OCI-LY7 (cell line): ENCODE results near the gene LGI4. TPM values are rescaled to one million over a fixed set of nuclear protein-coding genes. Genes with fewer than 3 reads are reported as not detected.

ENCODE experiments used
- BruUV-seq: library from RNA; stranded (reverse); fragments of 400-500 nt; replicated peaks from 2 replicates; lab custom pipeline; 2021; lab: Mats Ljungman, UMichigan
- CTCF ChIA-PET: fragments of 300-600 bp; sonication (Branson Sonifier 250); formaldehyde crosslinking; loops from one replicate; lab custom pipeline; 2022; ENCODE audit warnings: antibody characterized with exemption; ENCODE audit not compliant: unreplicated experiment; lab: Charles Lee
- POLR2A ChIA-PET: fragments of 300-600 bp; sonication (Branson Sonifier 250); formaldehyde crosslinking; loops from one replicate; lab custom pipeline; 2022; ENCODE audit warnings: antibody characterized with exemption; lab: Charles Lee
- DNase-seq: peaks from one replicate; pipeline ENCODE4 v3.0.0-alpha.2; 2015; ENCODE audit warnings: low spot score
- H2AFZ ChIP-seq: fragments of 200-600 bp; sonication (generic), shearing (Covaris generic); 2 replicates; pipeline ENCODE4 v1.6.1; 2014; ENCODE audit warnings: mild to moderate bottlenecking, antibody characterized with exemption, low read length, moderate library complexity
- H3K27ac ChIP-seq: fragments of 200-600 bp; sonication (generic); 2 replicates; pipeline ENCODE4 v1.5.1; 2014; ENCODE audit warnings: mixed run types, low read depth, mild to moderate bottlenecking, moderate library complexity, low read length, inconsistent platforms; ENCODE audit not compliant: poor library complexity, severe bottlenecking
- H3K36me3 ChIP-seq: fragments of 200-600 bp; sonication (generic); 2 replicates; pipeline ENCODE4 v1.6.1; 2014; ENCODE audit warnings: mild to moderate bottlenecking, antibody characterized with exemption, low read length, moderate library complexity, mixed read lengths; ENCODE audit not compliant: insufficient read depth
- H3K4me1 ChIP-seq: fragments of 200-600 bp; sonication (generic); 2 replicates; pipeline ENCODE4 v1.5.1; 2014; ENCODE audit warnings: mild to moderate bottlenecking, low read length; ENCODE audit not compliant: insufficient read depth, poor library complexity, severe bottlenecking
- H3K4me2 ChIP-seq: fragments of 200-600 bp; sonication (generic); 2 replicates; pipeline ENCODE4 v1.6.1; 2014; ENCODE audit warnings: mild to moderate bottlenecking, low read length
- H3K4me3 ChIP-seq: fragments of 200-600 bp; sonication (generic); 2 replicates; pipeline ENCODE4 v1.5.1; 2014; ENCODE audit warnings: mild to moderate bottlenecking, low read depth, low read length; ENCODE audit not compliant: poor library complexity, severe bottlenecking
- H3K79me2 ChIP-seq: fragments of 200-600 bp; sonication (generic); 2 replicates; pipeline ENCODE4 v1.6.1; 2016; ENCODE audit warnings: low read depth, mild to moderate bottlenecking, low read length, moderate library complexity, mixed read lengths; ENCODE audit not compliant: insufficient read depth
- H3K9me2 ChIP-seq: fragments of 200-600 bp; sonication (generic); 2 replicates; pipeline ENCODE4 v1.6.1; 2016; ENCODE audit warnings: mild to moderate bottlenecking, low read length, mixed read lengths; ENCODE audit not compliant: insufficient read depth
- H3K9me3 ChIP-seq: fragments of 200-600 bp; sonication (generic); 2 replicates; pipeline ENCODE4 v1.6.1; 2014; ENCODE audit warnings: mild to moderate bottlenecking, mixed run types, low read length, mixed read lengths
- H4K20me1 ChIP-seq: fragments of 200-600 bp; sonication (generic); 2 replicates; pipeline ENCODE4 v1.6.1; 2014; ENCODE audit warnings: mild to moderate bottlenecking, antibody characterized with exemption, low read length, moderate library complexity, mixed read lengths; ENCODE audit not compliant: insufficient read depth
- CTCF ChIP-seq: fragments of 200-600 bp; sonication (generic); conservative IDR thresholded peaks from 2 replicates; pipeline ENCODE4 v1.5.1; 2014; ENCODE audit warnings: mild to moderate bottlenecking, antibody characterized with exemption, low read length, moderate library complexity, mixed read lengths
- EZH2phosphoT487 ChIP-seq: fragments of 200-600 bp; sonication (generic); IDR thresholded peaks from 2 replicates; pipeline ENCODE4 v1.6.1; 2018; ENCODE audit warnings: low read depth, borderline replicate concordance, mild to moderate bottlenecking, mixed run types, antibody characterized with exemption, low read length, moderate library complexity, mixed read lengths
- intact Hi-C: fragments of 100-400 bp; cut with micrococcal nuclease; formaldehyde crosslinking; loops from one replicate; pipeline ENCODE4 v1.10.0; 2022; ENCODE audit not compliant: unreplicated experiment
- total RNA-seq, 2 experiments: library from RNA; depleted of rRNA in 1 of 2; stranded (reverse); fragments of >200 nt in 1 of 2; shearing (Covaris generic) in 1 of 2; gene quantifications; 2 replicates each; pipeline ENCODE4 v1.2.3, GENCODE V29; 2014 to 2022

LGI4 gene
- total RNA-seq, 2 experiments from 2014 or later: 0.28 to 5.9 TPM

GRCh38 chr19:35179830-35180229 is 45.0 kb upstream of the LGI4 start:
- H3K4me2 ChIP-seq: no peak overlapping the region
- H3K9me3 ChIP-seq: peaks cover 13% of the 10 kb centered on the region; the same call in 1 of the 2 replicates
- CTCF ChIA-PET: no interaction called here
- H2AFZ ChIP-seq: no peak overlapping the region
- DNase-seq: no peak
- H3K36me3 ChIP-seq: no peaks in the 10 kb centered on the region
- H3K4me1 ChIP-seq: no peaks in the 10 kb centered on the region
- no TSS peak for BruUV-seq
- no peak overlapping the region for H3K4me3 ChIP-seq
- no peaks in the 10 kb centered on the region for H3K79me2 ChIP-seq
- POLR2A ChIA-PET: interaction anchor here (0.7 to 1.1 kb wide), 2 partner anchors 15 to 23 kb away, joined by 3 read pairs; no protein-coding TSS in a partner anchor
- H4K20me1 ChIP-seq: no peaks in the 10 kb centered on the region
- intact Hi-C loops: no loop called here
- H3K27ac ChIP-seq: no peak overlapping the region
- TF ChIP-seq CTCF: no peak
- TF ChIP-seq EZH2phosphoT487: no peak
- H3K9me2 ChIP-seq: no peaks in the 10 kb centered on the region

DNA sequence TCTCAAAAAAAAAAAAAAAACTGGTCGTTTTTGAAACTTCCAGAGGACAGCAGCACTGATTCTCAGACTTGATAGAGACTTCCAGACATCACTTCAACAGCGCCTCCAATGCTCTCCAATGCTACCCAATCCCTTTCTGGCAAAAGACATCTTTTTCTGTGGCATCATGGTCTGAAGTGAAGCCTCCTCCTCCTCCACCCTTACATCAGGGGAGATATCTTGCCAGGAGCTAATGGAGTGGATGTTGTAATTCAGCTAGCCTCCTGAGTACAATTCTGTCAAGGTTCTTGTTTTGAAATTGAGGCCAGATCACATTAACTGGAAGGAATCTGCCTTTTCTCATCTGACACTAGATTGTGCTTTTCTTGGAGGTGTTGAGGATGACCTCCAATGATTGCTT is 43.8 kb upstream of the LGI4 start:
- H3K9me2 ChIP-seq: no peaks in the 10 kb centered on the region
- no peak overlapping the region for H2AFZ ChIP-seq
- no peaks in the 10 kb centered on the region for H3K79me2 ChIP-seq
- ChIA-PET POLR2A (no interaction called here), CTCF (no interaction called here)
- intact Hi-C loops: no loop called here
- no peaks in the 10 kb centered on the region for H3K36me3 ChIP-seq
- H4K20me1 ChIP-seq: no peaks in the 10 kb centered on the region
- H3K9me3 ChIP-seq: peaks cover 13% of the 10 kb centered on the region; the same call in 1 of the 2 replicates
- no peak overlapping the region for H3K4me2 ChIP-seq
- H3K4me1 ChIP-seq: no peaks in the 10 kb centered on the region
- BruUV-seq: no TSS peak
- no peak overlapping the region for H3K27ac ChIP-seq
- no peak overlapping the region for H3K4me3 ChIP-seq
- no peak for DNase-seq
- TF ChIP-seq EZH2phosphoT487: no peak
- no peak for TF ChIP-seq CTCF

DNA sequence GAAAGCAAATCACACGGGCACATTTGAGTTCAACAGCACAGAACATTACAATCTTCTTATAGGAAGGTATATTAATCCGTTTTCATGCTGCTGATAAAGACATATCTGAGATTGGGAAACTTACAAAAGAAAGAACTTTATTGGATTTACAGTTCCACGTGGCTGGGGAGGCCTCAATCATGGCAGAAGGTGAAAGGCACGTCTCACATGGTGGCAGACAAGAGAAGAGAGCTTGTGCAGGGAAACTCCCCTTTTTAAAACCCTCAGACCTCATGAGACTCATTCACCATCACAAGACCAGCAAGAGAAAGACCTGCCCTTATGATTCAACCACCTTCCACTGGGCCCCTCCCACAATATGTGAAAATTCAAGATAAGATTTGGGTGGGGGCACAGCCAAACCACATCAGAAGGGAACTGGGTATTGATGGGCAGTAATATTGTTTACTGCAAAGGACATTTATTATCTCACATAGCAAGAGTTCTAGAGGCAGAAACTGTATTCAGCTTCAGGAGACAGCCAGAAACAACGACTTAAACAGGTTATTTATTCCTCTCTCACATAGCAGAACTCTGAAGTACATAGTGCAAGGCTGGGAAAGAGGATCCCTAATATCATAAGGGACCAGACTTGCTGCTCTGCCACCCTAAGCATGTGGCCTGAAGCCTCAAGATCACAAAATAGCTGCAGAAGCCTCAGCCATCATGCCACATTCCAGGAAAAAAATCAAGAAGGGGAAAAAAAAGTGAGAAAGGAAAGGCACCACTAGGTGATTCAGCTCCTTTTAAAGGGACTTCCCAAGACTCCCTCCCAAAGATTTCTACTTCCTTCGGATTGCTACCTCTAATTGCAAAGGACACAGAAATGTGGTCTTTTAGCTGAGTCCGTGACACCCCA is 42.8 kb upstream of the LGI4 start:
- Histone ChIP-seq H3K27ac (no peak overlapping the region), H2AFZ (no peak overlapping the region), H3K9me2 (no peaks in the 10 kb centered on the region), H3K4me1 (no peaks in the 10 kb centered on the region), H3K4me2 (no peak overlapping the region), H3K79me2 (no peaks in the 10 kb centered on the region), H3K36me3 (no peaks in the 10 kb centered on the region), H3K9me3 (peaks cover 13% of the 10 kb centered on the region; the same call in 1 of the 2 replicates), H3K4me3 (no peak overlapping the region), H4K20me1 (no peaks in the 10 kb centered on the region)
- intact Hi-C loops: no loop called here
- no peak for DNase-seq
- CTCF ChIA-PET: no interaction called here
- TF ChIP-seq CTCF (no peak), EZH2phosphoT487 (no peak)
- POLR2A ChIA-PET: no interaction called here
- no TSS peak for BruUV-seq
